ENCODE results near the gene CNTN4.

- TF ChIP-seq, protein P1, sequence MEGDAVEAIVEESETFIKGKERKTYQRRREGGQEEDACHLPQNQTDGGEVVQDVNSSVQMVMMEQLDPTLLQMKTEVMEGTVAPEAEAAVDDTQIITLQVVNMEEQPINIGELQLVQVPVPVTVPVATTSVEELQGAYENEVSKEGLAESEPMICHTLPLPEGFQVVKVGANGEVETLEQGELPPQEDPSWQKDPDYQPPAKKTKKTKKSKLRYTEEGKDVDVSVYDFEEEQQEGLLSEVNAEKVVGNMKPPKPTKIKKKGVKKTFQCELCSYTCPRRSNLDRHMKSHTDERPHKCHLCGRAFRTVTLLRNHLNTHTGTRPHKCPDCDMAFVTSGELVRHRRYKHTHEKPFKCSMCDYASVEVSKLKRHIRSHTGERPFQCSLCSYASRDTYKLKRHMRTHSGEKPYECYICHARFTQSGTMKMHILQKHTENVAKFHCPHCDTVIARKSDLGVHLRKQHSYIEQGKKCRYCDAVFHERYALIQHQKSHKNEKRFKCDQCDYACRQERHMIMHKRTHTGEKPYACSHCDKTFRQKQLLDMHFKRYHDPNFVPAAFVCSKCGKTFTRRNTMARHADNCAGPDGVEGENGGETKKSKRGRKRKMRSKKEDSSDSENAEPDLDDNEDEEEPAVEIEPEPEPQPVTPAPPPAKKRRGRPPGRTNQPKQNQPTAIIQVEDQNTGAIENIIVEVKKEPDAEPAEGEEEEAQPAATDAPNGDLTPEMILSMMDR (IDR thresholded peaks at IDR 0.05): no peak
- no peak for TF ChIP-seq POLR2A (IDR thresholded peaks at IDR 0.05)
These were observed 428.3 kb downstream of the CNTN4 start for GRCh38 chr3:2526926-2527325.

Measured in right lobe of liver (tissue), 4 donors.